KMS-11 (cell line): ENCODE data around the gene KRT4.
"Not testable (repeated sequence)": the region's sequence is repeated elsewhere in the genome, so short reads cannot be mapped to it uniquely, and the experiment has no call there.

ENCODE experiments used
- H2AFZ ChIP-seq: fragments of 200-600 bp; sonication (generic); 2 replicates; pipeline ENCODE4 v1.6.1; 2016; ENCODE audit warnings: antibody characterized with exemption, mixed run types, low read depth
- H3K27ac ChIP-seq: fragments of 200-600 bp; sonication (generic); 2 replicates; pipeline ENCODE4 v1.6.1; 2016; ENCODE audit warnings: mild to moderate bottlenecking, mixed run types
- H3K27me3 ChIP-seq: fragments of 200-600 bp; sonication (generic); 2 replicates; pipeline ENCODE4 v1.6.1; 2017; ENCODE audit warnings: mild to moderate bottlenecking, low read depth, mixed run types, moderate library complexity; ENCODE audit not compliant: insufficient read depth
- H3K36me3 ChIP-seq: fragments of 200-600 bp; sonication (generic); 2 replicates; pipeline ENCODE4 v1.6.1; 2017; ENCODE audit warnings: mild to moderate bottlenecking, mixed run types; ENCODE audit not compliant: insufficient read depth
- H3K4me1 ChIP-seq: fragments of 200-600 bp; sonication (generic); 2 replicates; pipeline ENCODE4 v1.6.1; 2016; ENCODE audit warnings: mild to moderate bottlenecking, low read depth, mixed run types; ENCODE audit not compliant: poor library complexity, severe bottlenecking
- H3K4me2 ChIP-seq: fragments of 200-600 bp; sonication (generic); 2 replicates; pipeline ENCODE4 v1.7.0; 2016; ENCODE audit warnings: mild to moderate bottlenecking, mixed run types
- H3K4me3 ChIP-seq: fragments of 200-600 bp; sonication (generic); IDR thresholded peaks from 2 replicates; pipeline ENCODE4 v1.6.1; 2017; ENCODE audit warnings: low read depth, low read length, mixed read lengths; ENCODE audit not compliant: insufficient read depth
- H3K79me2 ChIP-seq: fragments of 200-600 bp; sonication (generic); 2 replicates; pipeline ENCODE4 v1.6.1; 2016; ENCODE audit warnings: low read depth, mixed run types; ENCODE audit not compliant: insufficient read depth
- H3K9ac ChIP-seq: fragments of 200-600 bp; sonication (generic); 2 replicates; pipeline ENCODE4 v1.6.1; 2016; ENCODE audit warnings: mild to moderate bottlenecking, mixed run types
- H4K20me1 ChIP-seq: fragments of 200-600 bp; sonication (generic); 2 replicates; pipeline ENCODE4 v1.6.1; 2016; ENCODE audit warnings: mild to moderate bottlenecking, mixed run types; ENCODE audit not compliant: insufficient read depth
- TF ChIP-seq, protein P1 (sequence below): fragments of 200-600 bp; sonication (generic); conservative IDR thresholded peaks from 2 replicates; pipeline ENCODE4 v1.6.1; 2017; ENCODE audit warnings: low read depth, mild to moderate bottlenecking, antibody characterized with exemption, low read length, moderate library complexity, mixed read lengths

The KRT4 gene

GRCh38 chr12:52857500-52857899 lies 43.6 kb upstream of the KRT4 start:
- Histone ChIP-seq H3K9ac (no peak overlapping the region), H2AFZ (no peak overlapping the region), H3K27me3 (peaks cover 21% of the 10 kb centered on the region), H3K4me2 (no peak overlapping the region), H3K79me2 (no peaks in the 10 kb centered on the region), H3K4me3 (no peak overlapping the region), H4K20me1 (no peaks in the 10 kb centered on the region), H3K27ac (no peak overlapping the region), H3K4me1 (no peaks in the 10 kb centered on the region), H3K36me3 (no peaks in the 10 kb centered on the region)
- TF ChIP-seq, protein P1, sequence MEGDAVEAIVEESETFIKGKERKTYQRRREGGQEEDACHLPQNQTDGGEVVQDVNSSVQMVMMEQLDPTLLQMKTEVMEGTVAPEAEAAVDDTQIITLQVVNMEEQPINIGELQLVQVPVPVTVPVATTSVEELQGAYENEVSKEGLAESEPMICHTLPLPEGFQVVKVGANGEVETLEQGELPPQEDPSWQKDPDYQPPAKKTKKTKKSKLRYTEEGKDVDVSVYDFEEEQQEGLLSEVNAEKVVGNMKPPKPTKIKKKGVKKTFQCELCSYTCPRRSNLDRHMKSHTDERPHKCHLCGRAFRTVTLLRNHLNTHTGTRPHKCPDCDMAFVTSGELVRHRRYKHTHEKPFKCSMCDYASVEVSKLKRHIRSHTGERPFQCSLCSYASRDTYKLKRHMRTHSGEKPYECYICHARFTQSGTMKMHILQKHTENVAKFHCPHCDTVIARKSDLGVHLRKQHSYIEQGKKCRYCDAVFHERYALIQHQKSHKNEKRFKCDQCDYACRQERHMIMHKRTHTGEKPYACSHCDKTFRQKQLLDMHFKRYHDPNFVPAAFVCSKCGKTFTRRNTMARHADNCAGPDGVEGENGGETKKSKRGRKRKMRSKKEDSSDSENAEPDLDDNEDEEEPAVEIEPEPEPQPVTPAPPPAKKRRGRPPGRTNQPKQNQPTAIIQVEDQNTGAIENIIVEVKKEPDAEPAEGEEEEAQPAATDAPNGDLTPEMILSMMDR, result no peak

DNA sequence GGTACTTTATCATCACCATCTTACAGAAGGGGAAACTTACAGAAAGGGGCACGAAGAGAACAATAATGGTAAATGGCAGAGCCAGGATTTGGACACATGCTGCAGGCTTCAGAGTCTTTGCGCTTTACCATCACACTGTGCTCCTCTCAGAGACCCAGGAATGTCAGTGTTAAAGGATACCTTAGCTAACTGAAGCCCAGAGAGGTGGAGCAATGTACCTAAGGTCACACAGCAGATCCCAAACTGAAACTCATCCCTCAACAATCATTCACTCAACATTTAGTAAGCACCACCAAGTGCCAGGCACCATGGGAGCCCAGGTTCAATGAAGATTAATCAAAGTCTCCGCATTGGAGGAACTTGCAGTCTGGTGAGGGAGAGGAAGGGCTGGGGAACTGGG lies 42.9 kb upstream of the KRT4 start:
- H3K27ac ChIP-seq, result no peak overlapping the region
- no peak overlapping the region for H2AFZ ChIP-seq
- H3K79me2 ChIP-seq, result no peaks in the 10 kb centered on the region
- H4K20me1 ChIP-seq, result no peaks in the 10 kb centered on the region
- TF ChIP-seq, protein P1, result no peak
- no peaks in the 10 kb centered on the region for H3K36me3 ChIP-seq
- H3K4me3 ChIP-seq, result no peak overlapping the region
- no peak overlapping the region for H3K9ac ChIP-seq
- H3K4me1 ChIP-seq, result no peaks in the 10 kb centered on the region
- H3K27me3 ChIP-seq, result peaks cover 22% of the 10 kb centered on the region
- no peak overlapping the region for H3K4me2 ChIP-seq

- not testable (repeated sequence) for H3K4me1 ChIP-seq, H3K4me2 ChIP-seq, H3K36me3 ChIP-seq, H3K27ac ChIP-seq, H4K20me1 ChIP-seq, H3K9ac ChIP-seq, H3K4me3 ChIP-seq, H3K79me2 ChIP-seq, H2AFZ ChIP-seq
- H3K27me3 ChIP-seq, result peaks cover 22% of the 10 kb centered on the region
Observed at GRCh38 chr12:52856077-52856476, 42.2 kb upstream of the KRT4 start.

- Histone ChIP-seq H2AFZ (no peak overlapping the region), H3K4me3 (no peak overlapping the region), H3K27me3 (peaks cover 37% of the 10 kb centered on the region), H3K9ac (no peak overlapping the region), H3K4me2 (no peak overlapping the region), H3K27ac (no peak overlapping the region), H3K4me1 (no peaks in the 10 kb centered on the region), H3K79me2 (no peaks in the 10 kb centered on the region), H3K36me3 (no peaks in the 10 kb centered on the region), H4K20me1 (no peaks in the 10 kb centered on the region)
- TF ChIP-seq, protein P1, result no peak
Observed at GRCh38 chr12:52851787-52852186, 37.9 kb upstream of the KRT4 start.

DNA sequence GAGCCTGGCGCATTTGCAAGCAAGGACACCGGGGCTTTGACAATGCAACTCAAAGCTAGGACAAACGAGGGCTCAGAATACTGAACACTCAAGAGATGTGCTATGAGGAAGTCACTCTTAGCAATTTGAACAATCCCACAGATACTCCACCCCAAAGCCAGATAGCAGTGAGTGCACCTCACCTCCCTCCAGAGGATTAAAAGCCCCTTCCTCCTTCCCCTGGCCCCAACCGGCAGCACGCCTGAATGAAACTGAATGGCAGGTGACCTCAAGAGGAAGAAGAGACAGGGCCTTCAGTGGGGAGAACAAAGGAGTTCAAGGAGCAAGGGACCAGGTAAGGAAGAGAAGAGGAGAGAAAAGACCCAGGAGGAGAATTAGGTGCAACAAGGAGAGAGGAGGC lies 36.8 kb upstream of the KRT4 start:
- Histone ChIP-seq H3K4me1 (no peaks in the 10 kb centered on the region), H3K4me2 (no peak overlapping the region), H2AFZ (no peak overlapping the region), H3K9ac (no peak overlapping the region), H4K20me1 (no peaks in the 10 kb centered on the region), H3K36me3 (no peaks in the 10 kb centered on the region), H3K27ac (no peak overlapping the region), H3K4me3 (no peak overlapping the region), H3K27me3 (peaks cover 46% of the 10 kb centered on the region), H3K79me2 (no peaks in the 10 kb centered on the region)
- TF ChIP-seq, protein P1, result no peak
